HG02642 (cell line): ENCODE data around the gene OTOP2.

Experiments used
- ATAC-seq: cut with Tn5 transposase; IDR thresholded peaks from one replicate; pipeline ENCODE4 v1.9.1; 2021; ENCODE audit warnings: mild to moderate bottlenecking; ENCODE audit not compliant: unreplicated experiment, poor library complexity

Gene OTOP2

GRCh38 chr17:74922172-74922571, 1.9 kb upstream of the OTOP2 start:
- ATAC-seq: no peak

- no peak for ATAC-seq
Measured at GRCh38 chr17:74922694-74923537, 1.2 kb upstream of the OTOP2 start, which contains the start of gene USH1G. Gene USH1G (minus strand): TSS chr17:74923255. CDS start chr17:74923073, 182 bp downstream.

GRCh38 chr17:74923538-74924249, 379 bp upstream of the OTOP2 start:
- ATAC-seq: no peak

GRCh38 chr17:74925242-74925641, 1.2 kb downstream of the OTOP2 start:
- ATAC-seq: no peak

- ATAC-seq: no peak
Measured at GRCh38 chr17:74928786-74929185, 4.7 kb downstream of the OTOP2 start.

- ATAC-seq: no peak
Measured at GRCh38 chr17:74930535-74931036, 6.5 kb downstream of the OTOP2 start.

GRCh38 chr17:74935048-74935447, 11.0 kb downstream of the OTOP2 start:
- ATAC-seq: no peak

GRCh38 chr17:74935585-74936469, 11.8 kb downstream of the OTOP2 start, which contains the start of gene OTOP3:
Gene OTOP3 (plus strand): TSS chr17:74935898. CDS start chr17:74935922, 24 bp downstream.
- ATAC-seq: no peak

- ATAC-seq: no peak
Measured at GRCh38 chr17:74936470-74936799, 12.4 kb downstream of the OTOP2 start.

GRCh38 chr17:74937064-74938051, 13.3 kb downstream of the OTOP2 start:
- ATAC-seq: no peak

GRCh38 chr17:74938194-74938950, 14.3 kb downstream of the OTOP2 start:
- no peak for ATAC-seq

- no peak for ATAC-seq
Measured at GRCh38 chr17:74939534-74939933, 15.5 kb downstream of the OTOP2 start.

GRCh38 chr17:74941128-74941725, 17.2 kb downstream of the OTOP2 start:
- ATAC-seq: no peak

GRCh38 chr17:74943808-74944522, 19.9 kb downstream of the OTOP2 start:
- ATAC-seq: no peak

- ATAC-seq: no peak
Measured at GRCh38 chr17:74945543-74945942, 21.5 kb downstream of the OTOP2 start.

- ATAC-seq: no peak
Measured at GRCh38 chr17:74946641-74947040, 22.6 kb downstream of the OTOP2 start.

- no peak for ATAC-seq
Measured at GRCh38 chr17:74947041-74947754, 23.1 kb downstream of the OTOP2 start.
